Endothelial cell of umbilical vein (primary cell): ENCODE results near the gene JTB. TPM values are rescaled to one million over a fixed set of nuclear protein-coding genes. Genes with fewer than 3 reads are reported as not detected.

Source experiments
- BruUV-seq: library from RNA; stranded (reverse); fragments of 400-500 nt; replicated peaks from 2 replicates; lab custom pipeline; 2021; lab: Mats Ljungman, UMichigan
- CTCF ChIA-PET: fragments of 300-600, 350-600 bp; sonication (Branson Sonifier 250); formaldehyde crosslinking; loops from one replicate; lab custom pipeline; 2021; ENCODE audit warnings: antibody characterized with exemption, inconsistent platforms; lab: Charles Lee
- POLR2A ChIA-PET: fragments of 300-600, 350-600 bp; sonication (Branson Sonifier 250); formaldehyde crosslinking; loops from one replicate; lab custom pipeline; 2021; ENCODE audit warnings: antibody characterized with exemption, inconsistent platforms; lab: Charles Lee
- DNase-seq: peaks from one replicate; pipeline ENCODE4 v3.0.0-alpha.2; 2011; ENCODE audit warnings: low read depth, low spot score
- FAIRE-seq: peaks from 2 replicates; lab custom pipeline; 2011; peaks lifted over from hg19 to GRCh38; lab: Jason Lieb, UNC
- H2AFZ ChIP-seq: 2 replicates; pipeline ENCODE4 v1.6.0; 2012; ENCODE audit warnings: low read depth, low read length, control low read depth, inconsistent platforms
- H3K27ac ChIP-seq: 2 replicates; pipeline ENCODE4 v1.5.1; 2011; ENCODE audit warnings: low read depth, mild to moderate bottlenecking, control low read depth, low read length, moderate library complexity; ENCODE audit not compliant: insufficient read depth
- H3K27me3 ChIP-seq, 2 experiments: 2 replicates each; pipeline versions ENCODE4 v1.6.0 to v1.6.1; 2011; ENCODE audit warnings: low read length in 2 of 2, mixed read lengths in 1 of 2; ENCODE audit not compliant: control insufficient read depth in 2 of 2, insufficient read depth in 2 of 2
- H3K36me3 ChIP-seq, 2 experiments: 2 replicates in 1 of 2; 3 replicates in 1 of 2; pipeline ENCODE4 v1.5.1; 2011; ENCODE audit warnings: low read length in 2 of 2, mild to moderate bottlenecking in 1 of 2, moderate library complexity in 1 of 2; ENCODE audit not compliant: control insufficient read depth in 2 of 2, insufficient read depth in 2 of 2; ENCODE audit errors: extremely low read depth in 1 of 2
- H3K4me1 ChIP-seq: 3 replicates; pipeline ENCODE4 v1.5.1; 2011; ENCODE audit warnings: mild to moderate bottlenecking, low read length; ENCODE audit not compliant: control insufficient read depth, insufficient read depth; ENCODE audit errors: extremely low read depth
- H3K4me2 ChIP-seq: 2 replicates; pipeline ENCODE4 v1.6.1; 2011; ENCODE audit warnings: low read length, control low read depth, mixed read lengths; ENCODE audit not compliant: insufficient read depth
- H3K4me3 ChIP-seq, 3 experiments: fragments of 200-600 bp in 1 of 3; sonication (generic), shearing (Covaris generic) in 1 of 3; replicated peaks in 1 of 3; 2 replicates each; pipeline ENCODE4 v1.5.1; 2011 to 2016; ENCODE audit warnings: control low read depth in 3 of 3, low read length in 3 of 3, mild to moderate bottlenecking in 2 of 3, inconsistent platforms in 1 of 3, low read depth in 1 of 3, moderate library complexity in 1 of 3; ENCODE audit not compliant: insufficient read depth in 1 of 3
- H3K79me2 ChIP-seq: 2 replicates; pipeline ENCODE4 v1.6.0; 2012; ENCODE audit warnings: low read length, inconsistent platforms; ENCODE audit not compliant: control insufficient read depth, insufficient read depth
- H3K9ac ChIP-seq: replicated peaks from 2 replicates; pipeline ENCODE3; 2011; ENCODE audit warnings: low read length, control low read depth; ENCODE audit not compliant: insufficient read depth; ENCODE audit errors: extremely low read depth
- H3K9me1 ChIP-seq: replicated peaks from 3 replicates; pipeline ENCODE4 v1.6.0; 2011; ENCODE audit warnings: mild to moderate bottlenecking, low read length; ENCODE audit not compliant: control insufficient read depth, insufficient read depth; ENCODE audit errors: extremely low read depth
- H3K9me3 ChIP-seq: replicated peaks from 2 replicates; pipeline ENCODE4 v1.5.1; 2012; ENCODE audit warnings: low read length, inconsistent platforms; ENCODE audit not compliant: control insufficient read depth, insufficient read depth
- H4K20me1 ChIP-seq: replicated peaks from 2 replicates; pipeline ENCODE3; 2011; ENCODE audit warnings: mild to moderate bottlenecking, low read length; ENCODE audit not compliant: control insufficient read depth, insufficient read depth; ENCODE audit errors: extremely low read depth
- CTCF ChIP-seq, 2 donors: IDR thresholded peaks; 1 replicate in 1 of 2; 2 replicates in 1 of 2; pipeline ENCODE4 v1.5.1; 2011; ENCODE audit warnings: low read length in 2 of 2, mild to moderate bottlenecking in 2 of 2, moderate library complexity in 2 of 2, control low read depth in 1 of 2, inconsistent platforms in 1 of 2, low read depth in 1 of 2; ENCODE audit not compliant: insufficient read depth in 1 of 2; ENCODE audit errors: extremely low read depth in 1 of 2
- EZH2 ChIP-seq: IDR thresholded peaks from 2 replicates; pipeline ENCODE4 v1.6.1; 2012; ENCODE audit warnings: borderline replicate concordance, low read depth, mild to moderate bottlenecking, moderate library complexity, low read length, inconsistent platforms; ENCODE audit not compliant: severe bottlenecking
- FOS ChIP-seq: IDR thresholded peaks from 2 replicates; pipeline ENCODE4 v1.6.1; 2011; ENCODE audit warnings: mild to moderate bottlenecking, low read length, moderate library complexity, borderline replicate concordance; ENCODE audit not compliant: insufficient read depth
- GATA2 ChIP-seq: IDR thresholded peaks from 2 replicates; pipeline ENCODE4 v1.7.0; 2011; ENCODE audit warnings: low read depth, mild to moderate bottlenecking, moderate library complexity, mixed read lengths, low read length; ENCODE audit not compliant: insufficient read length, insufficient read depth
- JUN ChIP-seq: IDR thresholded peaks from 2 replicates; pipeline ENCODE4 v1.6.1; 2011; ENCODE audit warnings: borderline replicate concordance, low read depth; ENCODE audit not compliant: insufficient read length, insufficient read depth
- MAX ChIP-seq: IDR thresholded peaks from 2 replicates; pipeline ENCODE4 v1.6.1; 2011; ENCODE audit not compliant: insufficient read depth, insufficient read length
- MYC ChIP-seq: IDR thresholded peaks from one replicate; pipeline ENCODE4 v1.6.1; 2011; ENCODE audit warnings: mild to moderate bottlenecking, low read depth, low read length
- POLR2A ChIP-seq: IDR thresholded peaks from 2 replicates; pipeline ENCODE4 v1.6.1; 2012; ENCODE audit warnings: low read depth, mild to moderate bottlenecking, control low read depth, low read length
- POLR2AphosphoS5 ChIP-seq: IDR thresholded peaks from 2 replicates; pipeline ENCODE4 v1.6.1; 2012; ENCODE audit warnings: low read depth, mild to moderate bottlenecking, control low read depth, low read length, moderate library complexity; ENCODE audit not compliant: insufficient read depth
- dilution Hi-C: fragments of 300-500 bp; cut with MboI; formaldehyde crosslinking; loops from one replicate; pipeline ENCODE4 v1.15.0; 2019; ENCODE audit warnings: low sequenced_read_pairs; ENCODE audit not compliant: extremely low pct_ligation_motif_present
- intact Hi-C: fragments of 100-400 bp; cut with micrococcal nuclease; formaldehyde crosslinking; loops from one replicate; pipeline ENCODE4 v1.10.0; 2022
- polyA plus RNA-seq, 4 experiments: library from polyadenylated mRNA; depleted of rRNA in 3 of 4; stranded (reverse) in 3 of 4; unstranded in 1 of 4; fragments of >200 nt; gene quantifications; 2 replicates each; pipeline versions ENCODE4 v1.2.1 to v1.2.3, GENCODE V29; 2011 to 2012; ENCODE audit warnings: missing spikeins in 1 of 4
- total RNA-seq: library from RNA; stranded (reverse); gene quantifications from 2 replicates; pipeline ENCODE4 v1.2.3, GENCODE V29; 2021

The JTB gene
- total and polyA plus RNA-seq, 2 donors (not counting 3 experiments of a cell fraction or from before 2014, with no cell fraction given): 90.2 to 149 TPM

GRCh38 chr1:153954826-153955225, 22.6 kb downstream of the JTB start:
- DNase-seq (no peak), FAIRE-seq (no peak)
- no peak overlapping the region for H3K27ac ChIP-seq
- dilution Hi-C loops (no loop called here), intact Hi-C loops (no loop called here)
- no peak overlapping the region for H2AFZ ChIP-seq
- POLR2A ChIA-PET: no interaction called here
- peaks cover 34% of the 10 kb centered on the region for H3K79me2 ChIP-seq
- no TSS peak for BruUV-seq
- CTCF ChIA-PET: interaction anchor here (1.7 kb wide), 1 partner anchor 32 kb away, joined by 4 read pairs; the partner anchor contains the start of gene RAB13
- H3K9me3 ChIP-seq: no peaks in the 10 kb centered on the region
- no peaks in the 10 kb centered on the region for H3K27me3 ChIP-seq
- H4K20me1 ChIP-seq: no peaks in the 10 kb centered on the region
- TF ChIP-seq MYC: no peak
- TF ChIP-seq CTCF (IDR thresholded peaks at IDR 0.05; ENCODE audit: extremely low read depth in 1 of 2, insufficient read depth in 1 of 2, low read depth in 1 of 2, low read length in 2 of 2): no peak
- no peak for TF ChIP-seq POLR2A
- no peak for TF ChIP-seq POLR2AphosphoS5
- TF ChIP-seq MAX: no peak
- TF ChIP-seq JUN: no peak
- TF ChIP-seq GATA2: no peak
- no peak for TF ChIP-seq EZH2
- TF ChIP-seq FOS: no peak
- no peak overlapping the region for H3K9ac ChIP-seq
- no peaks in the 10 kb centered on the region for H3K9me1 ChIP-seq
- H3K4me3 ChIP-seq: no peak overlapping the region
- peaks cover 16% of the 10 kb centered on the region for H3K4me1 ChIP-seq
- no peak overlapping the region for H3K4me2 ChIP-seq
- H3K36me3 ChIP-seq: peaks cover 6 to 33% of the 10 kb centered on the region in 2 experiments
